HG03103 (cell line): ENCODE results near the gene MCC.

Experiments used
- ATAC-seq: cut with Tn5 transposase; IDR thresholded peaks from one replicate; pipeline ENCODE4 v1.9.1; 2021; ENCODE audit warnings: low read depth; ENCODE audit not compliant: unreplicated experiment

Gene MCC

DNA sequence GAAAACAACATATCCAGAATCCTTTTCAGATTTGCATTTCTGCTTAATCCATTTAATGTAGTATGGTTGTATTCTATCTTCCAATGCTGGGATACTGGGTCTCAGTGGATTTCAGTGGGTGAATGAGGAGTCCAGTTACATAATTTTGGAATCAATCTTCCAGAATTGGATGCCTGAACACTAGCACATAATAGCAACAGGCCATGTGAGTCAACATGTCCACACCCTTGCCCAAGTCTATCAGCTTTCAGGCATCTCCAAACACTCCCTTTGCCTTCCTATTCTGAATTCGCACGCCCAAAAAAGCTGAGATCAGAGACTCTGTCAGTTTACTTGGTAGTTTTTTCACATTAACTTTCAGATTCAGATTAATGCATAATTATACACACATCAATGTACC is 256.0 kb downstream of the MCC start:
- no peak for ATAC-seq

DNA sequence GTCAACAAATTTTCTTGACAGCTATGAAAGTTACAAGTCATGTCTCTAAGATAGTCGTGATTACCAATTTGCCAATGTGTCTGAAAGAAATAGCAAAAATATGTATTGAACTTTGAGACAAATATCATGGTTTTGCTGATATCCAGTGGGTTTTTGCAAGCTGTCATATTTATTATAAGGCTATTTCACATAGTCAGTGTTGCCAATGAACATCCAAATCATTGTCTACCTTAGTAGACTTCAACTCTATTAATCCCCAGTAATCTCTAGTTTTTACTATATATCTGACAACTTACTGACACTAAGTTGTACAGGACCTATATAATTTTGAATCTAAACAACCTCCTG is 256.6 kb downstream of the MCC start:
- ATAC-seq, result no peak

DNA sequence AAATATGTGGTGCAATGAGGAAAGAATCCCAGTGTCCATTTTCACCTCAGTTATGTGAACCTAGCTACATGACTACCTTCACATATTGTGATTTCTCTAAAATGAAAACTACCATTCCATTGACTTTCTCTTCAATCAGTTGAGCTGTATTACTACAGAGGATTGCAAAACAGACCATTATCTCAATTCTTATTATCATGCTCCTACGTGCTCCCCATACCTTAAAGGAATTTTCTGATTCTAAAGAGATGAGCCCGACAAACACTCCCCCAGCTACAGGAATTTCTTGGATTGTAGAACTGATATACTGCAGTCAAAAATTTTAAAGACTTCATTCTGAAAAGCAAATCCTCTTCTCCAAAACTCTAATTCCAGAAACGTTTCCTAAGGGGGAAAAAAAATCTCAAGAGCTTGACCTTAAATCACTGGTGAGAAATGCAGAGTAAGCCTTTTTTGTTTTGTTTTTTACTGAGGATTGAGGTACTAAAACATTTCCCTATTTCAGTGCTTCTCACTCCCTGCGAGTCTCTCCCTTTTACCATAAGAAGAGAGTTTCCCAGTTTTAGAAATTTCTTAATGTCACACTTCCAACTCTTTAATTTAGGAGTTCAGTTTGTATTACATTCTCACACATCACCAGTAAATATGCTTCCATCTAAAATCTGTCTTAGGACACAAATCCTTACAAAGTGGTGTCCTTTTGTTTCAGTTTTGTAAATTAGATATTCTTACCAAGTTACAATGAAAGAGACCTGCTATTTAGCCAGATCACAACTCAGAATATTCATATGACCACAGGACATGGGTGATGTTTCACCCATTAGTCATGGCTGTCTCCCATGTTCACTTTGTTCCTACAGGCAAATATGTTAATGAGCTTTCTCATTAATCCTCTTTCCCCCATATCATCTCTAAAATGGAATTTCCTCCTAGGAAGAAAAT is 257.3 kb downstream of the MCC start:
- no peak for ATAC-seq

DNA sequence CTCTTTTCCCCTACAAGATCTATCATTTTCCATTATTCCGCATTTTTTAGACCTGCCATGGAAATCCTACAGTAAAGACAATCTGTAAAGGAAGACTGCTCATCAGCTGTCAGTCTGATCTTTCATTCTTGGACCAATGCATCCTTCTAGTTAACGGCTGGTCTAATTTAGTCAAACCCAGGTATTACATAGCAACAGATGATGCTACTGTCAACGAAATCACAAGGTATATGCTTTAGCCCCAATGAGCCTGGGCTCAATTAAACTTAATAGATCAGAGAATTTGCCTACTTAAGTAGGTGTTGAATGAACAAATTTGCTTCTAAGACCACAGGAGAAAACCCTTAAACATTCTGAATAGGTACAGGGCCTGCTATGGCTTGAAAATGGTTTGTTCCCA is 260.5 kb downstream of the MCC start:
- no peak for ATAC-seq

DNA sequence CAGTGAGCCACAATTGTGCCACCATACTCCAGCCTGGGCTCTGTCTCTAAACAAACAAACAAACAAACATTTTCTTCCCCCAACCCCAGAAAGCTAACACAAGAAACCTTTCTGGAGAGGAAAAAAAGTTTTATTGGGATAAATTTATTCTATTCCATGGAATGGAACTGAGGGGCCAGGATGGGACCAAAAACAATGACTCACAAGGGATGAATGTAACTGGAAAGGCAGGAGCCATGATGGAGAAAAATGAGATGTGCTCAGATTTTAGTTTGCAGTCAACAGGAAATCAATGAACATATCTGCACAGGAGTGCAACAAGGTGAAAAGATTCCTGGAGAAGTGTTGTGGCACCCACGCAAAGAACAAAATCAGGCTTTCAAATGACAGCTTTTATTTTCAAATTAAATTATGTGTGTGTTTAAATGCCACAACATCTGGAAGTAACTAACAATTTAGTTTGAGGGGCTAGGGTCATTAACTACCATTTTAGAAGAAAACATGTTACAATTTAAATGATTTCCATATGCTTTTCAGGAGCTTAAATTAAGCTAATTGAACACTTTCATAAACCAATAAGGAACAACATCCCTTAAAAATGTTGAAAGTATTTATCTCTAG is 262.0 kb downstream of the MCC start:
- no peak for ATAC-seq

DNA sequence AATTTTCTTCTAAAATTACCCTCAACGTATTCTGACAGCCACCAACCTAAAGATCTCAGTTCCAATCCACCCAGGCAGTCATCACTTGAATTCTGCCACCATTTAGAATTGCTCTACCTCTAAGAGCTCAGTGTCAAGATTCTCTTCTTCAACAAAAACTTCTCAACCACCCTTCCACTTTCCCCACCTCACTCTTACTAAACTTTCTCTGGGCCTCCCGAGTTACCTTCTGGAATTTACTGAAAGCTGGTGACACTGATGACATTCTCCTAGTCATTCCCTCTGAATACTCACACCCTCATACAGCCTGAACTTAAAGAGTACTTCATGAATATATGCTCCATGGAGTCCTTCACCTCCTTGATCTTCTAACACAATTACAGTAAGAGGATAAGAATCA is 263.0 kb downstream of the MCC start:
- ATAC-seq, result no peak

DNA sequence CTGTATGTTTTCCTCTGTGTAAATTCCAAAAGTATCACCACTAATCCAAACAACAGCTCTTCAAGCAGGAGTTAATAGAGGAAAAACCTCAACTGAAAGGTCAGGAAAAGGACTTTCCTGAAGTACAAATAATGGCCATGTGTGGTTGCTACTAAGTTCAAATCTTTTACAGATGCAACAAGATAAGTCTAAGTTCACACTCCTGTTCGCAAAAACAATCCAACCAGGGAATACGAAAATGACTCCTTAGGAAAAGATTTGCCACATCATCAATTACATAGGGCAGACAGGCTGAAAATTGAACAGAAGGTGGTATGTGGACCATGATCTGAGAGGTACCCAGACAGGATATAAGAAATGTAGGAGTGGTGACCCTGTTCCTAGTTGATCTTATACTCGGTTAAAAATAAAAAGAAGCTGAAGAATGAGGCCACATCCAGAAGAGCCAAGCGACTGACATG is 263.6 kb downstream of the MCC start:
- no peak for ATAC-seq

DNA sequence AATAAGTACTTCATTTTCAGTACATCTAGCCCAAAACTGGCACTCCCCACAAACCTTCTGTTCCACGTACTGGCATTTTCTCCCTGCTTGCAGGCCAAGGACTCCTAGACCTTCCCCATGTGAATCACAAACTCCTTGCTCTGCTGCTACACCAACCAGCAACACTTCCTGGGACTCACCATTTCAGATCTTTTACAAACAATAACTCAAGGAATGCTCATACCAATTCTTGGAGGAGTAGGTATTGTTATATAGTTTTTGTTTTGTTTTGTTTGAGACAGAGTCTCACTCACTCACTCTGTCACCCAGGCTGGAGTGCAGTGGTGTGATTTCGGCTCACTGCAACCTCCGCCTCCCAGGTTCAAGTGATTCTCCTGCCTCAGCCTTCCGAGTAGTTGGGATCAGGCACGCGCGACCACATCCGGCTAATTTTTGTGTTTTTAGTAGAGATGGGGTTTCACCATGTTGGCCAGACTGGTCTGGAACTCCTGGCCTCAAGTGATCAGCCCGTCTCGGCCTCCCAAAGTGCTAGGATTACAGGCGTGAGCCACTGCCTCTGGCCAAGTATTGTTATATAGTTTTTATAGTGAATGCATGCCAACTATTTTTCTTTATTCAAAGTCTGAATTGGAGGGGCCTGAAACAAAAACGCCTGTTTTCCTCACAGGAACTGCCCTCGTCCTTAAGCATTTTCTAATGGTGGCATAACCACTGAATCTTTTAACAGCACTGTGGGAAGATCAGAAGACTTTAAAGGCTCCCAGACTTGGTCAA is 264.2 kb downstream of the MCC start:
- no peak for ATAC-seq

DNA sequence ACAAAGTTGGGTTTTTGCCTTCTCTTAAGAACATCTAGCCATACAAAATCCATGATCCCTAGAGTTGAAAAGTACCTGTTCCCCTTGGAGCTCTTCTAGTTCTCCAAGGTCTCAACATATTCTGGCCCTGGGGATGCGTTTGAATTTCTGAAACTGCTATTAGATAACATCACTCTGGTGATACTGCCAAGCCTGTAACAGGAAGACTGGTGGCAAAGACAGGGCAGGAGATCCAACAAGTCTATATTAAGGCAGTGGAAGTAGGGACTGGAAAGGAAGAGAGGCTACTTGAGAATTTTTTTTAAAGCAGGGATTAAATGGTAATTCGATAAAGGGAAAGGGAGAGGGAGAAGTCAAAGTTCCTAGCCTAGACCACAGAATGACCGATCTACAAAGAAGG is 264.9 kb downstream of the MCC start:
- ATAC-seq, result no peak

DNA sequence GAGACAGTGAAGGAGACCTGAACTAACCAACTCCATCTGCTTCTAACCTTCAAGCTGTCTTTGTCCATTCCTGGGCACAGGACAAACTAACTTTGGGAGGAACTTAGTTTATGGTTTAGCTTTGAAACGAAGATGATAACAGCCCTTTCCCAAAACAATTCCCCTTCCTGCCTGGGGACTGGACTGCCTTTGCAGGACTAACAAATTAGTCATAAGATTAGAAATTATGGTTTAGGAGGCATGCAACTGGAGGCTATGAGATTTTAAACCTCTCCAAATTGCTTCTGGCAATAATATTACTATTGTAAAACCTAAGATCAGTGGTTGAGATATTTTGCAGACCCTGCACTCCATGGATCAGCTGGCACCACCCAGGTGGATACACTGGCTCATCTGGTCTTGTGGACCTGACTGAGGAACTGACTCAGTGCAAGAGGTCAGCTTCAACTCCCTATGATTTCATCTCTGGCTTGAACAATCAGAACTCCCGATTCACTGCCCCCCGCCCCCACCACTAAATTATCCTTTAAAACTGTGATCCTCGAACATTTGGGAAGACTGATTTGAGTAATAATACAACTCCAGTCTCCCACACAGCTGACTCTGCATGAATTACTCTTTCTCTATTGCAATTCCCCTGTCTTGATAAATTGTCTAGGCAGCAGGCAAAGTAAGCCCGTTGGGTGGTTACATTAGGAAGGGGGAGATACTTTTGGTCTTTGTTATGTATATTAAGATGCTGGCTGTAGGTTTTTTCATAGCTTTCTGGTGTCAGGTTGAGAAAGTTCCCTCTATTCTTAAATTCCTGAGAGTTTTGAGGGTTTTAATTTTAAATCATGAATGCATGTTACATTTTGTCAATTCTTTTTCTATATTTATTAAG is 266.7 kb downstream of the MCC start:
- ATAC-seq, result no peak

DNA sequence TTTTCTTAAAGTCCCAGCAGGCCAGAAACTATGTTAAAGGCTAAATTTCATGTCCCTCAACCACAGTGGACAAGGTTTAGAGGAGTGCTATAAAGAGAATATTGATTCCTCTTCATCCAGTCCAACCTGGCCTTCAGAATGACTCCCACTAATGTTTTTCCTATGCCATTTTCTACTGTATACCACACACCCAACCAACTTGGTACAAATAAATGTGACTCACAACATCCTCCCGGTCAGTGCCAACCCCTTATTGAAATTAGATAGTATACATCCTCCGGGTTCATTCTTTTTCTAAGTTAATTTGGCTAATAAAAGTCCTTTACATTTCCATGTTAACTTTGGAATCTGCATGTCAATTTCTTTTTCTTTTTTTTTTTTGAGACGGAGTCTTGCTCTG is 268.6 kb downstream of the MCC start:
- ATAC-seq, result no peak

DNA sequence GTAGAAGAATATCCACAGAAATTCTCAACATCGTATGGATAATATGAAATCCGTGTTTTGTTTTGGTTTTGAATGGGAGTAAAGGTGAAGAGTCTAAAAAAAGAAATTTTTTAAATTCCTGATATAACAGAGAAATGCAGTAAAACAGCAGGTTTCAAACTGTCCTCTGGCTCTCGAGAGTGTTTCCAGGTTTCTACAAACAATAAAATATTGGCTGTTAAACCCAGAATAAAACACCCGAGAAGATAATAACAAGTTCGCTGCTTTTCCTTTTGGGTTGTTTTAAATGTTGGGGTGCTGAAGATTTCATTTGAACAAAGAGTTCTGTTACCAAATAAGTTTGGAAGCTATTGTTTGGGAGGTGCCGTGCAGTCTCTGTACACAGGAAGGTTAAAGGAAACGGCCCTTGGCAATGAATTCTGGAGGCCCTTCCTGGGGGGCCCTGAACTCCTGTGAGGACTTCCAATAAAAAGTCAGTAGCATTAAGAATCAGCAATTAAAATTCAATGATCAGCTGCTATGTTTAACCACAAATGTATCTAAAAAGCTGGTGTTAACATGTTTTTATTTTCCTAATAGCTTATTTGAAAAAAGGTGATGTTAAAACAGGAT is 269.2 kb downstream of the MCC start:
- no peak for ATAC-seq

DNA sequence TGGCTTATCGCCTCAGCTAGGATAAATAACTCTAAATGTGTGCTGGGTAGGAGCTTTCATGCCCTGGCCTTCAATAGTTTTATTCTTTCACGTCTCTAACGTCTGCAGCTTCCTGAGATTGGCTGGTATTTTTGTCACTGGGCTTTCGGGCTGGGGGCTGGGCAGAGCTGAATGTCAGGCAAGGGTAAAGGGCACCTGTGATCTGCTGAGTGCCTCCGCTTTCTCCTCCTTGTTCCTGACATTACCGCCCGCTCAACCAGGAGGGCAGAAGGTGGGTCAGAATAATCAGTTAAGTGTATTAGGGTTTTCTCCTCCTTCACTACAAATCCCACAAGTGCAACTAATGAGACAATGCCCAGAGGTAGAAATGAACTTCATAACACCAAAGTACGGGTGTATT is 270.1 kb downstream of the MCC start:
- no peak for ATAC-seq

DNA sequence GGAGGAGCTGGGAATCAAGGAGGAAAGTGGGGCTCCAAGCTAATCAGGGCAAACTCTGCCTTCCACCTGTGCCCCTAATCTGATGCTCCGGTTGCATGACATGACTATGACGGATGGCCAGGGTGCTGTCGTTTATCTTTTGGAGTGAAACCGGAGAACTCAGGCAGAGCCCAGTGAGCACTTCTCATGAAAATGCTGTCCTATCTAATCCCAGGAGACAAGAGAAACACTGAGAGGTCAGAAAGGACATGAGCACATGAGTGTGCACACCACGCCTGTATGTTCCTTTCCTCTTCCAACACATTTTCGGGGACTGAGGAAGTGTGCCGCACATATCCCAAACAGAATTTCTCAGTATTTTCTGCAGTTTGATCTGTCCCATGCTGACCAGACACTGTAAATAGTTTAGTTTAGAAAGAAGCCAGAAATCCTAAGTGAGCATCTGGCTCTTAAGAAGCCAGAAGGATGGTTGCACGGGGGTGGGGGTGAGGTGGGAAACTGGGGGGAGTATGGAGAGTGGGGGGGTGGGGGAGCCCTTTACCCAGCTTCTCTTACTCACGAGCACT is 270.6 kb downstream of the MCC start:
- no peak for ATAC-seq

DNA sequence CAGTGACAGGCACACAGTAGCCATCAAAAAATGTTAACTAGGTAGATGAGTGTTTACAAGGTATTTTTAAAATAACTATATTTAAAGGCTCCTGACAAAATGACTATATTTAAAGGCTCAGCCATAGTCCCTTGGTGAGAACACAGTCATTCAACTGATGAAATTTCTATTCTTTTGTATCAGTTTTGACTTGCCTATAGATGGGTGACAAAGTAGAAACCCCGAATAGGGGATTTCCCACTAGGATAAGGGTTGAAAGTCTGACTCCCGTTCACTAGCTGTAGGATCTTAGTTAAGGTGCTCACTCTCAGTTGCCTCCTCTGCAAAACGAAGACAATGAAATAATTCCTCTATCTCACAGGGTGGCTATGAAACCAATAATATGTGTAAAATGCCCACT is 271.7 kb downstream of the MCC start:
- no peak for ATAC-seq

DNA sequence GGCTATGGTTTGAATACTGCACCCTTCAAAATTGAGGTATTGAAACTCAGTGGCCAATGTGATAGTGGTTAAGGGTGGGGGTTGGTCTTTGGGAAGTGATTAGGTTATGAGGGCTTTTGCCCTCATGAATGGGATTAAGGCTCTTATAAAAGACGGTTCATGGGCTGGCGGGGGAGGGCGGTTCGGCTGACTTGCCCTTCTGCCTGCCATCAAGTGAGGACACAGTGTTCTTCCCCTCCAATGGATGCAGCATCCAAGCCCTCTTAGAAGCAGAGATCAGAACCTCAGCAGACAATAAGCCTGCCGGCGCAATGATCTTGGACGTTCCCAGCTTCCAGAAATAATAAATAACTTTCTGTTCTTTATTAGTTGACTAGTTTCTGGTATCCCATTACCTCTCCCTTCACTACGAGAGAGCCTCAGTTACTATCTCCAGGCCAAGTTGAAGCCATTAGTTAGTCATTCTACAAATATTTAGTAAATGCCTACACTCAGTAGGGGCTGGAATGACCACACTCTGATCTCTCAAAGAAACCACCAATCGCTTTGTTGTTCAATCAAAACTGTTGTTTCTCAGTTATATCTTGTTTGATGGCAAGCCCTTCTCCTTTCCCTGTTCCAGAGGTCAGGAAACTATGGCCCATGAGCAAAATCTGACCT is 272.7 kb downstream of the MCC start:
- ATAC-seq, result no peak

DNA sequence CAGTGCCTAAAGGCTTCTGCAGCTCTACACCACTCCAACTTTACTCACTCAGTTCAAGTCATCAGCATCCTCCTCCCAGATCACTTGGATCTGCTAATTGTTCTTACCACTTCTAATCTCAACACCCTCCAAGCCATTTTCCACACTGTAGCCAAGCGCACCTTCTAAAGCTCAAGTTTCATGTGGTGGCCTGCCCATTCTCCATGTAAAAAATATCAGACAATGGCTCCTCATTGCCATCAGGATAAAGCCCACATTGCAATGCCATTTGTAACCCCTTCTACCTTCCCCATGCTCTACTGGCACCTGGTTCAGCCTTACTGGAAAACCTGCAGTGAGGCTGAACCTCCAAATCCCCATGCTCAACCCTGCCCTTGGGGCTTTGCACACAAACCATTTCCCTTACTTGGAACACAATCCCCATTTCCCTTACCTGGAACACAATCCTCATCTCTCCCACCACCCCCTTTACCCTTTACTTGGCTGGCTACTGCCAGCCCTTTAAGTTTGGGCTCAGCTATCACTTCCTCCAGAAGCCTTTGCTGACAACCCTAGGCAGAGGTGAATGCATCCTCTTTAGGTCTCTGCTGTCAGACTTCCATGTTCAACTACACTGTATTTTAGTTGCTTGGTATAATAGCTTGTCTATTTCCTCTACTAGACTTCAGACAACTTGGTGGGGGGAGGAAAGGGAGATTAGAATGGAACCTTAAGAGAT is 273.5 kb downstream of the MCC start:
- no peak for ATAC-seq

DNA sequence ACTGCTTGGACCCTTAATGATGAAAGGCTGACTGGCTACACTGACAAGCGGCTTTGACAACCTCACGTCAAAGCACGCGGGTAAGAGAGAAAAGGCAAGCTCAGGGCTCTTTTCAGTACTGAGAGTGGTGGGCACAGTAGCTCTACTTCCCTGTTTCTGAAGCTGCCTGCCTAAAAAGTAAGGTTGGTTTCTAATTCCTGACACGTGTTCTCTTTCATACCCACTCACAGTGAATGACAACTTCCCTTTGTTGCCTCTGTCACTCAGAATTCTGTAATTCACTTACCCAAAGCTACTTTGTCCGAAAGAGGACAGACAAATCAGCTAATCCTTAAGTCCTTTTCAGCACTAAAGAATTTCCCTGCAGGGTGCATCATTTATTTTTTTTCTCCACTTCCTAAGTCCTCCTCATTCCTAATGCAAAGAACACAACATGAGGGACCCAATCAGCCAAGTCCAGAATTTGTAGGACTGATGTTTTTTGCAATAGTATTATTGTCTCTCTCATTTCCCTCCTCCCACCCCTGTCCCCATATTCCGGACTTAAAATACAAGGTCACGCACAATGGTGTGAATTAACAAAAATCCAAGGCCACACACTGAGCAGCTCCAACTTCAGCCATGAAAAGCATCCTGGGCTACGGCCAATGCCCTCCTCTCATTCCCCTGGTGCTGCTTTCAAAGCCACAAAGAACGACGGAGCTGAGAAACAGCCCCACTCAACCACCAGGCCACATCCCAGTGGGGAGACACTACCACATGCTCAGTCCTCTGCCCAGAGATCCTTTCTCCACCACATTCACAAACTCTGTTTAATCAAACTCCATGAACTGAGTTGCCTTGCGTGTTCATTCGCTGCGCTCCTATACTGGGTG is 274.5 kb downstream of the MCC start:
- ATAC-seq, result no peak
